ENCODE measurements around the gene TRAPPC12. TPM values are rescaled to one million over a fixed set of nuclear protein-coding genes. Genes with fewer than 3 reads are reported as not detected.

The TRAPPC12 gene
- total RNA-seq, 4 donors from 2014 or later, result 36.6 to 57.4 (median 53.1) TPM

- H3K4me3 ChIP-seq, result no peak overlapping the region
- no peak overlapping the region for H3K27ac ChIP-seq
- H3K27me3 ChIP-seq, result no peaks in the 10 kb centered on the region
- H3K36me3 ChIP-seq, result peaks cover 0 to 17% of the 10 kb centered on the region in 2 donors
- H3K4me1 ChIP-seq, result peaks cover 31 to 48% of the 10 kb centered on the region in 2 donors
- TF ChIP-seq CTCF (IDR thresholded peaks at IDR 0.05 in 4 of 5, conservative IDR thresholded peaks at IDR 0.05 in 1 of 5) (no peak), POLR2A (IDR thresholded peaks at IDR 0.05) (no peak)
- ATAC-seq (no peak), DNase-seq (peak in 1 of 2 donors; percentile 11)
- intact Hi-C loops (cut with DNase I; ENCODE audit: low total_unique reads), result loop anchor here (1.0 kb wide), 1 partner anchor 38 kb away; no protein-coding TSS in a partner anchor
- no peaks in the 10 kb centered on the region for H3K9me3 ChIP-seq
- in situ Hi-C loops (cut with MboI; ENCODE audit: low sequenced_read_pairs in 4 of 4), result loop anchor here in 1 of 4 donors (5.0 kb wide), 1 partner anchor 40 kb away; no protein-coding TSS in a partner anchor
Observed at GRCh38 chr2:3462493-3463104, 83.1 kb downstream of the TRAPPC12 start.

- DNase-seq (peak in 1 of 2 donors; percentile 10), ATAC-seq (no peak)
- Histone ChIP-seq H3K9me3 (no peaks in the 10 kb centered on the region), H3K36me3 (peaks cover 0 to 17% of the 10 kb centered on the region in 2 donors), H3K27me3 (no peaks in the 10 kb centered on the region), H3K4me3 (no peak overlapping the region), H3K4me1 (peaks cover 31 to 48% of the 10 kb centered on the region in 2 donors), H3K27ac (no peak overlapping the region)
- in situ Hi-C loops (cut with MboI; ENCODE audit: low sequenced_read_pairs in 4 of 4), result loop anchor here in 1 of 4 donors (5.0 kb wide), 1 partner anchor 41 kb away; no protein-coding TSS in a partner anchor
- no peak for TF ChIP-seq CTCF (IDR thresholded peaks at IDR 0.05 in 4 of 5, conservative IDR thresholded peaks at IDR 0.05 in 1 of 5)
- TF ChIP-seq POLR2A (IDR thresholded peaks at IDR 0.05), result no peak
- intact Hi-C loops (cut with DNase I; ENCODE audit: low total_unique reads), result no loop called here
Observed at GRCh38 chr2:3463186-3463835, 83.8 kb downstream of the TRAPPC12 start.

GRCh38 chr2:3463944-3464343, 84.5 kb downstream of the TRAPPC12 start:
- no peak for TF ChIP-seq POLR2A (IDR thresholded peaks at IDR 0.05)
- TF ChIP-seq CTCF (IDR thresholded peaks at IDR 0.05 in 4 of 5, conservative IDR thresholded peaks at IDR 0.05 in 1 of 5), result no peak
- DNase-seq, result peak in 1 of 2 donors; percentile 12
- H3K9me3 ChIP-seq, result no peaks in the 10 kb centered on the region
- no peaks in the 10 kb centered on the region for H3K27me3 ChIP-seq
- H3K27ac ChIP-seq, result peak overlapping the region in 1 of 4 donors; percentile 89
- H3K36me3 ChIP-seq, result peaks cover 0 to 20% of the 10 kb centered on the region in 2 donors
- no peak overlapping the region for H3K4me3 ChIP-seq
- intact Hi-C loops (cut with DNase I; ENCODE audit: low total_unique reads), result no loop called here
- H3K4me1 ChIP-seq, result peaks cover 31 to 46% of the 10 kb centered on the region in 2 donors
- ATAC-seq, result no peak
- in situ Hi-C loops (cut with MboI; ENCODE audit: low sequenced_read_pairs in 4 of 4), result loop anchor here in 1 of 4 donors (5.0 kb wide), 1 partner anchor 42 kb away; no protein-coding TSS in a partner anchor

- ATAC-seq (no peak), DNase-seq (peak in 1 of 2 donors; percentile 31)
- no peaks in the 10 kb centered on the region for H3K9me3 ChIP-seq
- H3K27ac ChIP-seq, result peak overlapping the region; percentile 74 to 94 (median 82)
- no peaks in the 10 kb centered on the region for H3K27me3 ChIP-seq
- TF ChIP-seq POLR2A (IDR thresholded peaks at IDR 0.05) (no peak), CTCF (IDR thresholded peaks at IDR 0.05 in 4 of 5, conservative IDR thresholded peaks at IDR 0.05 in 1 of 5) (no peak)
- no peak overlapping the region for H3K4me3 ChIP-seq
- in situ Hi-C loops (cut with MboI; ENCODE audit: low sequenced_read_pairs in 4 of 4), result loop anchor here in 1 of 4 donors (5.0 kb wide), 1 partner anchor 42 kb away; no protein-coding TSS in a partner anchor
- peaks cover 28 to 46% of the 10 kb centered on the region in 2 donors for H3K4me1 ChIP-seq
- intact Hi-C loops (cut with DNase I; ENCODE audit: low total_unique reads), result no loop called here
- H3K36me3 ChIP-seq, result peaks cover 0 to 20% of the 10 kb centered on the region in 2 donors
Observed at GRCh38 chr2:3464401-3465005, 85.0 kb downstream of the TRAPPC12 start.
